ENCODE measurements around the gene RNF112.

The RNF112 gene

DNA sequence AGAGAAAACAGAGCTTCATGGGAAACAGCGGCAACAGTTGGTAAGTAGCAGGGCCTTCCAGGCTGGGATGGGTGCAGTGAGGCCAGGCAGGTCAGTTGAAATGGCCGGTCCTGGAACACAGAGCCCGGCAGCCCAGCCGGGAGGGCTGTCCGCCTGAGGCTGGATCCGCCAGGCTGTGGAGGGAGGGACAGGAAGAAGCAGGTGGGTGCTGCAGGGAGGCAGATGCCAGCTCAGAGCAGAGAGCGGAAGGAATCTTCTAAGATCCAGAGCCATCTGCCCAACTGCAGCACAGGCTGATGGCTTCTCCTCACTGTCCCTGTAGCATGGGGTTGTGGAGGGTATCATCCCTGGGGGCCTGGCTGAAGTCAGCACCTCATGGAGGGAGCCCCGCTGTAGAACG lies 599 bp downstream of the RNF112 start:
- no peak for TF ChIP-seq TAF1 (IDR thresholded peaks at IDR 0.05; ENCODE audit: low read depth, low read length)
- no peak for TF ChIP-seq PAX5 (IDR thresholded peaks at IDR 0.05; ENCODE audit: insufficient read depth, low read length, severe bottlenecking)
- TF ChIP-seq POLR2AphosphoS5 (IDR thresholded peaks at IDR 0.05; ENCODE audit: low read depth, low read length), result no peak
- TF ChIP-seq POU2F2 (IDR thresholded peaks at IDR 0.05; ENCODE audit: low read depth, low read length), result no peak
- TF ChIP-seq POLR2A (IDR thresholded peaks at IDR 0.05; ENCODE audit: low read depth, low read length), result no peak
- TF ChIP-seq SPI1 (IDR thresholded peaks at IDR 0.05; ENCODE audit: low read depth, low read length), result no peak
- DNase-seq (ENCODE audit: insufficient read length, low spot score) (no peak), FAIRE-seq (no peak)

- no peak for FAIRE-seq
- no peak for TF ChIP-seq POLR2AphosphoS5 (IDR thresholded peaks at IDR 0.05; ENCODE audit: low read depth, low read length)
- no peak for TF ChIP-seq TAF1 (IDR thresholded peaks at IDR 0.05; ENCODE audit: low read depth, low read length)
- no peak for TF ChIP-seq PAX5 (IDR thresholded peaks at IDR 0.05; ENCODE audit: insufficient read depth, low read length, severe bottlenecking)
- no peak for TF ChIP-seq POLR2A (IDR thresholded peaks at IDR 0.05; ENCODE audit: low read depth, low read length)
- no peak for TF ChIP-seq POU2F2 (IDR thresholded peaks at IDR 0.05; ENCODE audit: low read depth, low read length)
- no peak for TF ChIP-seq SPI1 (IDR thresholded peaks at IDR 0.05; ENCODE audit: low read depth, low read length)
- DNase-seq (ENCODE audit: insufficient read length, low spot score), result no peak
Measured at GRCh38 chr17:19412510-19412909, 1.5 kb downstream of the RNF112 start.

GRCh38 chr17:19412984-19413383 lies 2.0 kb downstream of the RNF112 start:
- no peak for FAIRE-seq
- no peak for DNase-seq (ENCODE audit: insufficient read length, low spot score)
- TF ChIP-seq PAX5 (IDR thresholded peaks at IDR 0.05; ENCODE audit: insufficient read depth, low read length, severe bottlenecking), result no peak
- TF ChIP-seq TAF1 (IDR thresholded peaks at IDR 0.05; ENCODE audit: low read depth, low read length), result no peak
- TF ChIP-seq SPI1 (IDR thresholded peaks at IDR 0.05; ENCODE audit: low read depth, low read length), result no peak

GRCh38 chr17:19413761-19414160 lies 2.7 kb downstream of the RNF112 start:
- DNase-seq (ENCODE audit: insufficient read length, low spot score) (no peak), FAIRE-seq (no peak)
- TF ChIP-seq POLR2AphosphoS5 (IDR thresholded peaks at IDR 0.05; ENCODE audit: low read depth, low read length), result no peak
- TF ChIP-seq PAX5 (IDR thresholded peaks at IDR 0.05; ENCODE audit: insufficient read depth, low read length, severe bottlenecking), result no peak
- TF ChIP-seq SPI1 (IDR thresholded peaks at IDR 0.05; ENCODE audit: low read depth, low read length), result no peak
- TF ChIP-seq TAF1 (IDR thresholded peaks at IDR 0.05; ENCODE audit: low read depth, low read length), result no peak

GRCh38 chr17:19414396-19415280 lies 3.6 kb downstream of the RNF112 start:
- TF ChIP-seq POLR2AphosphoS5 (IDR thresholded peaks at IDR 0.05; ENCODE audit: low read depth, low read length) (no peak), POLR2A (IDR thresholded peaks at IDR 0.05; ENCODE audit: low read depth, low read length) (no peak), POU2F2 (IDR thresholded peaks at IDR 0.05; ENCODE audit: low read depth, low read length) (no peak), TAF1 (IDR thresholded peaks at IDR 0.05; ENCODE audit: low read depth, low read length) (no peak), SPI1 (IDR thresholded peaks at IDR 0.05; ENCODE audit: low read depth, low read length) (no peak), PAX5 (IDR thresholded peaks at IDR 0.05; ENCODE audit: insufficient read depth, low read length, severe bottlenecking) (no peak)
- FAIRE-seq, result no peak

DNA sequence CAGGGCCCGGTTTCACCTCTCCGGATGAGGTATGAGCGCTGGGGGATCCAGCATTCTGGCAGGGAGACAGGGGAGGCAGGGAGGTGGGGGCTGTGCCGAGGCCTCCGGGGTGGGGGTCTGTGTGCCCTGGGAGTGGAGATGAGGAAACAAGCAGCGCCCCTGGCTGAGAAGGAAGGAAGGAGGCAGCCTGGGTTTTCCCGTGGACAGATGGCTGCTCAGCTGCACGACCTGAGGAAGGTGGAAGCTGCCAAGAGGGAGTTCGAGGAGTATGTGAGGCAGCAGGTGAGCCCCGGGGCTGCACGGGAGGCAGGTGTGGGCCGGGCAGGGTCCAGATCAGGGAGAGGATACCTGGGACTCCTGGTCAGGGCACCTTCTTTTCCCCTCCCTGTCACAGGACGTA lies 4.3 kb downstream of the RNF112 start:
- FAIRE-seq, result no peak
- DNase-seq (ENCODE audit: insufficient read length, low spot score), result no peak
- TF ChIP-seq POU2F2 (IDR thresholded peaks at IDR 0.05; ENCODE audit: low read depth, low read length) (no peak), POLR2AphosphoS5 (IDR thresholded peaks at IDR 0.05; ENCODE audit: low read depth, low read length) (no peak), TAF1 (IDR thresholded peaks at IDR 0.05; ENCODE audit: low read depth, low read length) (no peak), POLR2A (IDR thresholded peaks at IDR 0.05; ENCODE audit: low read depth, low read length) (no peak), SPI1 (IDR thresholded peaks at IDR 0.05; ENCODE audit: low read depth, low read length) (no peak), PAX5 (IDR thresholded peaks at IDR 0.05; ENCODE audit: insufficient read depth, low read length, severe bottlenecking) (no peak)

More at GRCh38 chr17:19414396-19415280, 3.6 kb downstream of the RNF112 start:
- DNase-seq (ENCODE audit: insufficient read length, low spot score), result no peak

DNA sequence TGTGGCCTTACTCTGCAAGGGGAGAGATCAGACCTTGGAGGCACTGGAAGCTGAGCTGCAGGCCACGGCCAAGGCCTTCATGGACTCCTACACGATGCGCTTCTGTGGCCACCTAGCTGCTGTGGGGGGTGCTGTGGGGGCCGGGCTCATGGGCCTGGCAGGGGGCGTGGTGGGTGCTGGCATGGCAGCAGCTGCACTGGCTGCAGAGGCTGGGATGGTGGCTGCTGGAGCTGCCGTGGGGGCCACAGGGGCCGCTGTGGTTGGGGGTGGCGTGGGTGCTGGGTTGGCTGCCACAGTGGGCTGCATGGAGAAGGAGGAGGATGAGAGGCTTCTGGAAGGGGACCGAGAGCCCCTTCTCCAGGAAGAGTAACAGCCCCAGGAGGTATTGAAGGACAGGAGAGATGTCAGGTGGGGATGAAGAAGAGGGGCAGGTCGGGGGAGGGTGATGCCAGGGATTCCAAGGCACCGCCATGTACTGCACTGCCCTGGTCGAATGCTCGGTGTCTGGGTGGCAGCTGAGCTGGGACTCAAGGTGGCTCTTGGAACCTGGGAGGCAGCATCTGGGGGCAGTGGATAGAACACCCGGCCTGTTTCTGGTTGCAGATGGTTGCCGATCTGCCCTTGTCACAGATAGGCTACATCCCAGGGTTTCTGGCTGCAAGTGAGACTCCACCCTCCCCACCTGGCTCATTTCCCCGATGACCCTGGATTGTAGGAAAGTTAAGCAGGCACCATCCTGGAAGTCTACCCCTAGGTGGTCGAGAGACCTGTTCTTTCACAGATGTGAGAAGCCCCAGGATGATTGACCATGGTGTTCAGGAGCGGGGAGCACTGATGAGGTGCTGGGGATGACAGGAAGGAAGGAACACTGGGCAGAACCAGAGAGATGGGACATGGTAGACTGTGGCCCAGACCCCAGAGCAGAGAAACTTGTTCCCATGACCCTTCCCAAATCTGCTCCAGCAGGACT lies 5.1 kb downstream of the RNF112 start:
- TF ChIP-seq TAF1 (IDR thresholded peaks at IDR 0.05; ENCODE audit: low read depth, low read length), result no peak
- TF ChIP-seq POU2F2 (IDR thresholded peaks at IDR 0.05; ENCODE audit: low read depth, low read length), result no peak
- no peak for TF ChIP-seq PAX5 (IDR thresholded peaks at IDR 0.05; ENCODE audit: insufficient read depth, low read length, severe bottlenecking)
- no peak for TF ChIP-seq POLR2AphosphoS5 (IDR thresholded peaks at IDR 0.05; ENCODE audit: low read depth, low read length)
- TF ChIP-seq SPI1 (IDR thresholded peaks at IDR 0.05; ENCODE audit: low read depth, low read length), result no peak
- no peak for TF ChIP-seq POLR2A (IDR thresholded peaks at IDR 0.05; ENCODE audit: low read depth, low read length)
- FAIRE-seq (no peak), DNase-seq (ENCODE audit: insufficient read length, low spot score) (no peak)

GRCh38 chr17:19417611-19418010 lies 6.6 kb downstream of the RNF112 start:
- TF ChIP-seq POLR2A (IDR thresholded peaks at IDR 0.05; ENCODE audit: low read depth, low read length) (no peak), POLR2AphosphoS5 (IDR thresholded peaks at IDR 0.05; ENCODE audit: low read depth, low read length) (no peak), TAF1 (IDR thresholded peaks at IDR 0.05; ENCODE audit: low read depth, low read length) (no peak), PAX5 (IDR thresholded peaks at IDR 0.05; ENCODE audit: insufficient read depth, low read length, severe bottlenecking) (no peak), SPI1 (IDR thresholded peaks at IDR 0.05; ENCODE audit: low read depth, low read length) (no peak), POU2F2 (IDR thresholded peaks at IDR 0.05; ENCODE audit: low read depth, low read length) (no peak)
- DNase-seq (ENCODE audit: insufficient read length, low spot score) (no peak), FAIRE-seq (no peak)
